CD4-positive, alpha-beta T cell (primary cell): ENCODE data around the gene TTC21B. TPM values are rescaled to one million over a fixed set of nuclear protein-coding genes. Genes with fewer than 3 reads are reported as not detected.
A peak's percentile ranks its signal among the peaks of the same experiment; 100 is the strongest.
"Not testable (repeated sequence)": the region's sequence is repeated elsewhere in the genome, so short reads cannot be mapped to it uniquely, and the experiment has no call there.

Experiments
- ATAC-seq: fragments of 200-7000 bp; cut with Tn5 transposase; one replicate; pipeline ENCODE4 v1.10.0; 2022; ENCODE audit warnings: mild to moderate bottlenecking; ENCODE audit not compliant: poor library complexity
- CTCF ChIA-PET: fragments of 350-600 bp; sonication (Branson Sonifier 250); formaldehyde crosslinking; loops from one replicate; lab custom pipeline; 2021; ENCODE audit warnings: antibody characterized with exemption, inconsistent platforms; lab: Charles Lee
- POLR2A ChIA-PET: fragments of 350-600 bp; sonication (Branson Sonifier 250); formaldehyde crosslinking; loops from one replicate; lab custom pipeline; 2021; ENCODE audit warnings: antibody characterized with exemption, inconsistent platforms; lab: Charles Lee
- DNase-seq, 14 experiments: peaks; one replicate each; pipeline ENCODE4 v3.0.0-alpha.2; 2013 to 2020; ENCODE audit warnings: mixed read lengths in 2 of 14
- H3K27ac ChIP-seq, 2 donors: one replicate each; pipeline versions ENCODE4 v1.5.1 to v1.7.0; 2013; ENCODE audit warnings: low read length in 2 of 2, low read depth in 1 of 2, mild to moderate bottlenecking in 1 of 2
- H3K27me3 ChIP-seq, 2 experiments: 1 replicate in 1 of 2; 2 replicates in 1 of 2; pipeline versions ENCODE4 v1.6.1 to v1.7.0; 2013; ENCODE audit warnings: low read length in 2 of 2, control low read depth in 1 of 2, mild to moderate bottlenecking in 1 of 2, moderate library complexity in 1 of 2; ENCODE audit not compliant: insufficient read depth in 2 of 2, control insufficient read depth in 1 of 2
- H3K36me3 ChIP-seq: one replicate; pipeline ENCODE4 v1.6.1; 2013; ENCODE audit warnings: low read length, control low read depth; ENCODE audit not compliant: insufficient read depth
- H3K4me1 ChIP-seq: one replicate; pipeline ENCODE4 v1.6.1; 2013; ENCODE audit warnings: low read length, control low read depth; ENCODE audit not compliant: insufficient read depth
- H3K4me3 ChIP-seq: one replicate; pipeline ENCODE4 v1.5.1; 2013; ENCODE audit warnings: mild to moderate bottlenecking, low read length, moderate library complexity
- H3K9me3 ChIP-seq, 2 experiments: 1 replicate in 1 of 2; 2 replicates in 1 of 2; pipeline versions ENCODE4 v1.6.1 to v1.7.0; 2013; ENCODE audit warnings: low read length in 2 of 2, mild to moderate bottlenecking in 2 of 2, control low read depth in 1 of 2, moderate library complexity in 1 of 2; ENCODE audit not compliant: control insufficient read depth in 1 of 2, insufficient read depth in 1 of 2
- H3K27ac Mint-ChIP-seq: one replicate; pipeline ENCODE4 v1.8.0; 2020; ENCODE audit warnings: mixed read lengths
- H3K27me3 Mint-ChIP-seq: one replicate; pipeline ENCODE4 v1.8.0; 2021; ENCODE audit warnings: mixed read lengths
- H3K36me3 Mint-ChIP-seq: one replicate; pipeline ENCODE4 v1.8.0; 2021; ENCODE audit warnings: low read depth, mixed read lengths
- H3K4me1 Mint-ChIP-seq: one replicate; pipeline ENCODE4 v1.8.0; 2021; ENCODE audit warnings: low read depth, mixed read lengths
- H3K4me3 Mint-ChIP-seq: one replicate; pipeline ENCODE4 v1.8.0; 2020; ENCODE audit warnings: mild to moderate bottlenecking, mixed read lengths
- H3K9me3 Mint-ChIP-seq: one replicate; pipeline ENCODE4 v1.8.0; 2020; ENCODE audit warnings: mixed read lengths
- CTCF ChIP-seq: fragments of 200-600 bp; IDR thresholded peaks from one replicate; pipeline ENCODE4 v1.8.0; 2022; ENCODE audit warnings: antibody characterized with exemption, mild to moderate bottlenecking
- intact Hi-C, 2 experiments: fragments of 100-400 bp; cut with DNase I in 1 of 2; cut with micrococcal nuclease in 1 of 2; formaldehyde crosslinking; loops; one replicate each; pipeline versions ENCODE4 v1.15.1 to v1.9.0; 2023 to 2025; cut with DNase I, micrococcal nuclease
- total RNA-seq, 174 experiments: library from RNA in 2 of 174; stranded (reverse) in 2 of 174; gene quantifications; one replicate each; pipeline ENCODE4 v1.2.3 and lab custom pipeline; 2021 to 2026

Gene TTC21B
- total RNA-seq, 2 experiments from 2014 or later = 22.9 to 25.4 TPM

- CTCF ChIA-PET = no interaction called here
- Mint-ChIP-seq H3K27me3 (peaks cover 19% of the 10 kb centered on the region), H3K36me3 (no peaks in the 10 kb centered on the region), H3K4me3 (no peak overlapping the region), H3K4me1 (no peaks in the 10 kb centered on the region), H3K27ac (no peak overlapping the region), H3K9me3 (no peaks in the 10 kb centered on the region)
- Histone ChIP-seq H3K4me1 (no peaks in the 10 kb centered on the region), H3K4me3 (no peak overlapping the region), H3K27ac (no peak overlapping the region), H3K36me3 (no peaks in the 10 kb centered on the region), H3K27me3 (peaks cover 0 to 4% of the 10 kb centered on the region in 2 experiments), H3K9me3 (no peaks in the 10 kb centered on the region)
- DNase-seq (no peak), ATAC-seq (no peak)
- intact Hi-C loops = no loop called here
- TF ChIP-seq CTCF = no peak
- POLR2A ChIA-PET = no interaction called here
Observed at GRCh38 chr2:165989851-165990250, 36.3 kb upstream of the TTC21B start.

GRCh38 chr2:165985120-165985519, 31.5 kb upstream of the TTC21B start:
- H3K27me3 ChIP-seq = peaks cover 0 to 10% of the 10 kb centered on the region in 2 experiments
- ATAC-seq (no peak), DNase-seq (no peak)
- H3K9me3 ChIP-seq = no peaks in the 10 kb centered on the region
- H3K4me1 Mint-ChIP-seq = no peaks in the 10 kb centered on the region
- no peaks in the 10 kb centered on the region for H3K36me3 ChIP-seq
- H3K36me3 Mint-ChIP-seq = no peaks in the 10 kb centered on the region
- no peak overlapping the region for H3K27ac ChIP-seq
- peaks cover 20% of the 10 kb centered on the region for H3K27me3 Mint-ChIP-seq
- ChIA-PET POLR2A (no interaction called here), CTCF (no interaction called here)
- H3K4me3 Mint-ChIP-seq = no peak overlapping the region
- H3K27ac Mint-ChIP-seq = no peak overlapping the region
- no peak for TF ChIP-seq CTCF
- intact Hi-C loops = no loop called here
- H3K4me3 ChIP-seq = no peak overlapping the region
- no peaks in the 10 kb centered on the region for H3K9me3 Mint-ChIP-seq
- no peaks in the 10 kb centered on the region for H3K4me1 ChIP-seq

- ATAC-seq, H3K27ac ChIP-seq, H3K36me3 ChIP-seq, H3K9me3 Mint-ChIP-seq, CTCF ChIA-PET, H3K4me1 ChIP-seq, DNase-seq, H3K4me3 Mint-ChIP-seq, POLR2A ChIA-PET, H3K9me3 ChIP-seq, H3K27ac Mint-ChIP-seq, intact Hi-C loops, H3K4me1 Mint-ChIP-seq, H3K27me3 ChIP-seq, H3K36me3 Mint-ChIP-seq, H3K4me3 ChIP-seq: not testable (repeated sequence)
- peaks cover 48% of the 10 kb centered on the region for H3K27me3 Mint-ChIP-seq
Observed at GRCh38 chr2:165972161-165972560, 18.6 kb upstream of the TTC21B start.

- ATAC-seq = no peak
- ChIA-PET CTCF (interaction anchor here (1.4 kb wide), 1 partner anchor 18 kb away, joined by 3 read pairs; no protein-coding TSS in a partner anchor), POLR2A (no interaction called here)
Observed at GRCh38 chr2:165970663-165971062, 17.1 kb upstream of the TTC21B start.

More at GRCh38 chr2:165970663-165971062, 17.1 kb upstream of the TTC21B start:
- H3K27me3 ChIP-seq = peaks cover 0 to 5% of the 10 kb centered on the region in 2 experiments
- H3K27ac ChIP-seq = no peak overlapping the region
- Mint-ChIP-seq H3K27ac (no peak overlapping the region), H3K9me3 (no peaks in the 10 kb centered on the region), H3K36me3 (no peaks in the 10 kb centered on the region), H3K4me3 (no peak overlapping the region), H3K27me3 (peaks cover 51% of the 10 kb centered on the region), H3K4me1 (no peaks in the 10 kb centered on the region)
- no peak overlapping the region for H3K4me3 ChIP-seq
- H3K9me3 ChIP-seq = peaks cover 0 to 3% of the 10 kb centered on the region in 2 experiments
- H3K4me1 ChIP-seq = no peaks in the 10 kb centered on the region
- TF ChIP-seq CTCF = peak; percentile 9
- H3K36me3 ChIP-seq = no peaks in the 10 kb centered on the region
- DNase-seq = no peak
- intact Hi-C loops = no loop called here
